GM12874 (cell line): ENCODE measurements around the gene LRRTM2.

ENCODE experiments used
- CTCF ChIP-seq: IDR thresholded peaks from 2 replicates; pipeline ENCODE4 v1.5.1; 2011; ENCODE audit warnings: low read depth, mild to moderate bottlenecking, control low read depth, low read length, moderate library complexity; ENCODE audit not compliant: insufficient read depth

LRRTM2 gene

GRCh38 chr5:138849439-138849838, 25.7 kb downstream of the LRRTM2 start:
- no peak for TF ChIP-seq CTCF

GRCh38 chr5:138844812-138845513, 30.2 kb downstream of the LRRTM2 start:
- no peak for TF ChIP-seq CTCF

DNA sequence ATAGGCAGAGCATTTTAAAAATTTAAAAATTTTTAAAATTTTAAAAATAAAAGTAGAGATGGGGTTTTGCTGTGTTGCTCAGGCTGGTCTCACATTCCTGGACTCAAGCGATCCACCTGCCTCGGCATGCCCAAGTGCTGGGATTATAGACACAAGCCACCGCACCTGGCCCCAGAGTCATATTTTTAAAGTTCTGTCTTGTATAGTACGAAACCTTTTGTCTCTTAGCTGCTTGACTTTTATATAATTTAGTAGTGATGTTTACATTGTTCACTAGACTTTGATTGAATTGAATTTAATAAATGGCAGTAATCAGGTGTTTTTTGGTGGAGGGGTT, 31.0 kb downstream of the LRRTM2 start:
- TF ChIP-seq CTCF, result no peak

- TF ChIP-seq CTCF, result no peak
Measured at GRCh38 chr5:138843316-138844124, 31.6 kb downstream of the LRRTM2 start.

DNA sequence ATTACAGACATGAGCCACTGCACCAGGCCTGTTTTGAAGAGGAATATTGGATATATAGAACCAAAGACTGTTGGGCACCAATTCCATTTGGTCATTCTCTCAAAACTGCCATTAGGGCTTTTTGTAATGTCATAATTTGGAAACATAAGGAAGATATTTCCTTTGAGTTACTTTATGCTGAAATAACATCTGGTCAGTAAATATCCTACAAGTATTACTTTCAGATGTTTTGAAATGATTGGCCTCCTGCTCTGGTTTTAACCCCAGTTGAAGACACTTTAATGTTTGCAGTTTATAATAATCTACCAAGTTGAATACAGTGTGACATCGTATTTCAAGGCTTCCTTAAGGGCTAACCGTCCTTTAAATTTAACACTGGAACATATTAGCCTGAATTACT, 33.6 kb downstream of the LRRTM2 start:
- TF ChIP-seq CTCF, result no peak

DNA sequence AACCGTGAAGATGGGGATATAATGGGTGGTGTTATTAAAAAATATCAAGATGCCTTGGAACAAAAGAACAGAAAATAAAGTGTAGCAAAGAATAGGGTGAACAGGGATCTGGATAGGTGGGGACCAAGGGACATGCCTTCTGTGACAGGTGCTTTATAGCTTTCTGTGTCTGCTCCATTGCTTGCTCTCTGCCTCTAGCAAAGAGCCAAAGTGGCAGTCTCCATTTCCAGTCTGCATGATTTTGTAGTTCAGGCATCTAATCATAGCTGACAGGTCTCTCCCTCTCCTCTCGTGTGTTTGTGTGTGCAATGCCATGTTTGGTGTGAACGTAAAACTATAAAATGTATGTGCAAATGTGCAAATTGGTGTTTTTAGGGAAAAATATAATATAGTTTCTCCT, 35.0 kb downstream of the LRRTM2 start:
- TF ChIP-seq CTCF, result no peak

DNA sequence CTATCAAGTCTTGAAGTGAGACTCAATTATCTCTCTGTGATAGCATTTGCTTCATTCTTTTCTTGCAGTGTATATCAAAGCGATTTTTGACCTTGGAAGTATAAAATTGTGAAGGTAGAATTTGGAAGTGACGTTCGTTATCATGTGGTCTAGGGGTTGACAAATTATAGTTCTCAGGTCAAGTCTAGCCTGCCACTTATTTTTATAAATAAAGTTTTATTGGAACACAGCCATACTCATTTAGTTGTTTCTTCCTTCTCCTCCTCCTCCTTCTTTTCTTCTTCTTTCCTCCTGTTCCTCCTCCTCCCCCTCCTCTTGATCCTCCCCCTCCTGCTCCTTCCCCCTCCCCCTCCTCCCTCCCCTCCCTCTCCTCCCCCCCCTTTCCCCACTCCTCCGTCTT, 38.0 kb downstream of the LRRTM2 start:
- TF ChIP-seq CTCF, result no peak
